DOHH2 (cell line): ENCODE data around the gene PDILT.

ENCODE experiments used
- H3F3A ChIP-seq: fragments of 200-600 bp; sonication (generic), shearing (Covaris generic); 2 replicates; pipeline ENCODE4 v1.6.0; 2016; ENCODE audit warnings: antibody characterized with exemption, mild to moderate bottlenecking; ENCODE audit not compliant: control insufficient read depth, insufficient read depth
- H3K27ac ChIP-seq: fragments of 200-600 bp; sonication (generic); 2 replicates; pipeline ENCODE4 v1.5.1; 2014; ENCODE audit warnings: low read depth, mild to moderate bottlenecking, low read length, moderate library complexity
- H3K27me3 ChIP-seq: fragments of 200-600 bp; sonication (generic); 2 replicates; pipeline ENCODE4 v1.6.1; 2014; ENCODE audit warnings: mild to moderate bottlenecking, low read length, mixed read lengths; ENCODE audit not compliant: control insufficient read depth
- H3K36me3 ChIP-seq: fragments of 200-600 bp; sonication (generic); 2 replicates; pipeline ENCODE4 v1.6.1; 2014; ENCODE audit warnings: mild to moderate bottlenecking, low read length, moderate library complexity, mixed read lengths; ENCODE audit not compliant: control insufficient read depth
- H3K4me1 ChIP-seq: fragments of 200-600 bp; sonication (generic); 2 replicates; pipeline ENCODE4 v1.6.1; 2014; ENCODE audit warnings: mild to moderate bottlenecking, low read length, mixed read lengths; ENCODE audit not compliant: control insufficient read depth
- H3K4me2 ChIP-seq: fragments of 200-600 bp; sonication (generic); 2 replicates; pipeline ENCODE4 v1.6.0; 2014; ENCODE audit warnings: mild to moderate bottlenecking, low read length, moderate library complexity
- H3K4me3 ChIP-seq: fragments of 200-600 bp; sonication (generic); 2 replicates; pipeline ENCODE4 v1.5.1; 2014; ENCODE audit warnings: mild to moderate bottlenecking, low read length, mixed read lengths
- H3K79me2 ChIP-seq: fragments of 200-600 bp; sonication (generic); 2 replicates; pipeline ENCODE4 v1.6.1; 2014; ENCODE audit warnings: mild to moderate bottlenecking, low read length, mixed read lengths; ENCODE audit not compliant: control insufficient read depth
- H3K9me2 ChIP-seq: fragments of 200-600 bp; sonication (generic); replicated peaks from 2 replicates; pipeline ENCODE4 v1.6.1; 2014; ENCODE audit warnings: mild to moderate bottlenecking, low read length, mixed read lengths; ENCODE audit not compliant: control insufficient read depth
- H3K9me3 ChIP-seq: fragments of 200-600 bp; sonication (generic); 2 replicates; pipeline ENCODE4 v1.6.1; 2014; ENCODE audit warnings: antibody characterized with exemption, low read length, mixed read lengths; ENCODE audit not compliant: control insufficient read depth, insufficient read depth
- H4K20me1 ChIP-seq: fragments of 200-600 bp; sonication (generic); 2 replicates; pipeline ENCODE4 v1.6.0; 2014; ENCODE audit warnings: low read depth, mild to moderate bottlenecking, antibody characterized with exemption, low read length, moderate library complexity; ENCODE audit not compliant: control insufficient read depth, insufficient read depth
- EZH2phosphoT487 ChIP-seq: fragments of 200-600 bp; sonication (generic); IDR thresholded peaks from 2 replicates; pipeline ENCODE4 v1.6.1; 2017; ENCODE audit warnings: borderline replicate concordance, mild to moderate bottlenecking, antibody characterized with exemption, low read length, moderate library complexity, mixed read lengths
- TF ChIP-seq, protein P1 (sequence below): fragments of 200-600 bp; sonication (generic); IDR thresholded peaks from one replicate; pipeline ENCODE4 v1.5.1; 2014; ENCODE audit warnings: antibody characterized with exemption, mild to moderate bottlenecking, low read depth, low read length; ENCODE audit not compliant: poor library complexity, severe bottlenecking

The PDILT gene

DNA sequence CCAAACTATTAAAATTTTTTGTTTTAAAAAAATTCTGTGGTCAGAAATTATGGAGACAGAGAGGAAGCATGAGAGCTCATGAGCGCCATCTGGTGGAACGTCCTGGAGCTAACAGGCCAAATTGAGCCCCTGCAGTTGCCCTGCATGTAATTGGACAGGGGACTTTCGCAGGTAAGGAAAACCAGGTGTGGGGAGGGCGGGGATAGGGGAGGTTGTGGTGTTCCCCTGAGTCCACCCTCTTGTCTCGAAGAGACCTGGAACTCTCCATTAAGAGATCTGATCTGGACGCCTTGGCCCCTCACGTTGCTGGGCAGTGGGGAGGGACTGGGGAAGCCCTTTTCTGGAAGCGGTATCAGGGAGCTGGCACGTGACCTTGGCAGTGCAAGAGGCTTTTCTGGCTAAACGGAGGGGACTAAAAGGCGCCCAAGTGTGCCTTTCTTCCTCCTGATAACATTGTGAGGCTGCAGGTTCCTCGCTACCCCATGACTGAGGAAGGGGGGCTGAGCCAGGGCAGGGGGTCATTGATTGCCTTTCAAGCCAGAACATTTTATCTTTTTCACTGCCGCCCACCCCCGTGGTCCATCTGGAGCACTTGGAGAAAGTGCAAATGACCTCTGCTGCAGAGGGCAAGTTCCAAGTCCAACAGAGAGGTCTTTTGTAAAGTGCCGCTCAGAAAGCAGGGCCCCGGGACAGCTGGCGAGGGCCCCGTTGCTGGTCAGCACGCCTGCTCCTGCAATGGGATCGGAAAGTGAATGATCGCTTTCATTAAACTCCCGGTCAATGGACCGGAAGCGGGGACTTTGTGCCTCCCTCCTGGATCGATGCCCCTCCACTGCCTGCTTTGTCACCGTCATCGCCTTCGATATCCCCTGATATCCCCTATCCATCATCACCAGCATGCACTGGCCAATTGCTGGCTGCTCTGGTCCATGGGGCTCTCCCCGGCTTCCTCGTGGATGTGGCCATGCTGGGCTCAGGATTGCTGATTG is 18.4 kb downstream of the PDILT start:
- no peaks in the 10 kb centered on the region for H3K27me3 ChIP-seq
- no peaks in the 10 kb centered on the region for H3K79me2 ChIP-seq
- H3F3A ChIP-seq, result no peaks in the 10 kb centered on the region
- no peak overlapping the region for H3K27ac ChIP-seq
- no peaks in the 10 kb centered on the region for H3K9me3 ChIP-seq
- H3K4me1 ChIP-seq, result no peaks in the 10 kb centered on the region
- TF ChIP-seq, protein P1, sequence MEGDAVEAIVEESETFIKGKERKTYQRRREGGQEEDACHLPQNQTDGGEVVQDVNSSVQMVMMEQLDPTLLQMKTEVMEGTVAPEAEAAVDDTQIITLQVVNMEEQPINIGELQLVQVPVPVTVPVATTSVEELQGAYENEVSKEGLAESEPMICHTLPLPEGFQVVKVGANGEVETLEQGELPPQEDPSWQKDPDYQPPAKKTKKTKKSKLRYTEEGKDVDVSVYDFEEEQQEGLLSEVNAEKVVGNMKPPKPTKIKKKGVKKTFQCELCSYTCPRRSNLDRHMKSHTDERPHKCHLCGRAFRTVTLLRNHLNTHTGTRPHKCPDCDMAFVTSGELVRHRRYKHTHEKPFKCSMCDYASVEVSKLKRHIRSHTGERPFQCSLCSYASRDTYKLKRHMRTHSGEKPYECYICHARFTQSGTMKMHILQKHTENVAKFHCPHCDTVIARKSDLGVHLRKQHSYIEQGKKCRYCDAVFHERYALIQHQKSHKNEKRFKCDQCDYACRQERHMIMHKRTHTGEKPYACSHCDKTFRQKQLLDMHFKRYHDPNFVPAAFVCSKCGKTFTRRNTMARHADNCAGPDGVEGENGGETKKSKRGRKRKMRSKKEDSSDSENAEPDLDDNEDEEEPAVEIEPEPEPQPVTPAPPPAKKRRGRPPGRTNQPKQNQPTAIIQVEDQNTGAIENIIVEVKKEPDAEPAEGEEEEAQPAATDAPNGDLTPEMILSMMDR, result peak; percentile 78
- no peak for TF ChIP-seq EZH2phosphoT487
- no peaks in the 10 kb centered on the region for H3K9me2 ChIP-seq
- H3K4me3 ChIP-seq, result no peak overlapping the region
- no peaks in the 10 kb centered on the region for H4K20me1 ChIP-seq
- no peaks in the 10 kb centered on the region for H3K36me3 ChIP-seq
- H3K4me2 ChIP-seq, result no peak overlapping the region

DNA sequence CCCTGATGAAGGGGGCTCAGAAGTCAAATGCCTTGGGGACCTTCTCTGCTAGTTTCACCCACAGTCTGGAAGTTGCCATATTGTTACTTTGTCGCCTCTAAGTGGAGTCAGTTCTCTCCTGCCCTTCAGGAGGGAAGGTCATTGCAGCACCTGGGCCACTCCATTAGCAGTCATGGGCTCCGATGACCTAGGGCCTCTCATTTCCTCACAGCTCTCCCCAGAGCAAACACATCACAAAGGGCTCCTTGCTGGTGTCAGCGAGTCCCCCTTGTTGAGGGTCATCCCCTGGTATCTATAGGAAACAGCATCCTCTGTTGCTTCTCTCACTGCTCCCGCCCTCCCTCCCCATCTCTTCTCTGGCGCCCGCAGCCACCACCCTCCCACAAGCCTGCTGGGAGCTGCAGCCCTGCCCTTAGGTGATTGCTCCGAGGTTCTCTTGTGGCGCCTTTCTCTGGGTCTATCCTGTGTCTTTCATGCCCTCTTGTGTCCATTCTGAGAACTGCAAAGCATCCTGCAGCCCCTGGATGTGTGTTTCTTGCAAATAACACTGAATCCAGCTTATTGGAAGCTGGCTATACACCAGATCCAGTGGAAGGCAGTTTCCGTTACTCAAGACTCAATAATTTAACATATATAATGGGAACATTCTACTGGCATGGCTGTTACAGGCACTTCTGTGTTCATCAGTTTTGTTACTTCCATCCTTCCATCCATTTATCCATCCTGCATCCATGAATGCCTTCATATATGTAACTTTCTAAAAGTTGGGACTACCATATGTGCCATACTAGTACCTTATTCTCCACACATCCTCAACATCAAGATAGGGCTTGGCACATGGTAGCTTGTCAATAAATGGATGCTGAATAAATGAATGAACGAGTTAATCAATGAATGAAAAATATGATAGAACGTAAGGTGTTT is 21.2 kb downstream of the PDILT start:
- H3K9me2 ChIP-seq, result no peaks in the 10 kb centered on the region
- no peaks in the 10 kb centered on the region for H3K27me3 ChIP-seq
- no peaks in the 10 kb centered on the region for H3K9me3 ChIP-seq
- TF ChIP-seq EZH2phosphoT487, result no peak
- TF ChIP-seq, protein P1, result peak; percentile 69
- H3K79me2 ChIP-seq, result no peaks in the 10 kb centered on the region
- no peak overlapping the region for H3K4me2 ChIP-seq
- no peak overlapping the region for H3K4me3 ChIP-seq
- H3K36me3 ChIP-seq, result no peaks in the 10 kb centered on the region
- H3K4me1 ChIP-seq, result no peaks in the 10 kb centered on the region
- no peak overlapping the region for H3K27ac ChIP-seq
- H4K20me1 ChIP-seq, result no peaks in the 10 kb centered on the region
- H3F3A ChIP-seq, result no peaks in the 10 kb centered on the region

DNA sequence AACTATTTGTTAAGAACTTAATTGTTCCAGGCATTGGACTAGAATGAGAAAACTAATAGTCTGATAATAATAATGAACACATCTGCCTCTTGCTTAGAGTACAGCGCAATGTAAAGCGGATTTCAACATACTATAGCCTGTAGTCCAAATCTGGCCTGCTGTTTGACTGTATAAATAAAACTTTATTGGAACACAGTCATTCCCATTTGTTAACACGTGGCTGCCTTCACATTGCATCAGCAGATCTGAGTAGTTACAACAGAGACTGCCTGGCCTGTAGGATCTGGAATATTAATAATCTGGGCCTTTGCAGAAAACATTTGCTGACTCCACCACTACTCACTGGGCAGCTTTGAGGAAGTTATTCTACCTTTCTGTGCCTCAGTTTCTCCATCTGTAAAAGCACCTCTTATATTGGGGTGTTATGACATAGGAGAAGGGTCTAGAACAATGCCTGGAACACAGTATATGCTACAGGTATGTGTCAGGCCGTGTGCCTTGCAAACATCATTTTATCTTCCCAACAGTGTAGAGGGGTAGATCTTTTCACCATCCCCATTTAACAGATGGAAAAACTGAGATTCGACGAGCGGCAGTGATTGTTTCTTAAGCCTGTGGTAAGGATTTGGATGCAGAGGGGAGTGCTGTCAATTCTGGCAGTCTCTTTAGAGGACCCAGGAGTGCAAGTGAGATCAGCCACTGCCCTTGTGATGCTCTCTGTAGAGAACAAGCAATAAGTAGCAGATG is 22.2 kb downstream of the PDILT start:
- Histone ChIP-seq H3K9me2 (no peaks in the 10 kb centered on the region), H4K20me1 (no peaks in the 10 kb centered on the region), H3K4me2 (no peak overlapping the region), H3F3A (no peaks in the 10 kb centered on the region), H3K27ac (no peak overlapping the region), H3K27me3 (no peaks in the 10 kb centered on the region), H3K79me2 (no peaks in the 10 kb centered on the region), H3K4me3 (no peak overlapping the region), H3K4me1 (no peaks in the 10 kb centered on the region), H3K36me3 (no peaks in the 10 kb centered on the region), H3K9me3 (no peaks in the 10 kb centered on the region)
- TF ChIP-seq, protein P1, result no peak
- no peak for TF ChIP-seq EZH2phosphoT487
